KOPT-K1 (cell line): ENCODE measurements around the gene ZFYVE9.
"Not testable (repeated sequence)": the region's sequence is repeated elsewhere in the genome, so short reads cannot be mapped to it uniquely, and the experiment has no call there.

Source experiments
- H3K27ac ChIP-seq: fragments of 200-600 bp; sonication (generic); 2 replicates; pipeline ENCODE4 v1.5.1; 2016; ENCODE audit warnings: antibody characterized with exemption, mild to moderate bottlenecking, low read depth, low read length; ENCODE audit not compliant: poor library complexity, severe bottlenecking
- H3K36me3 ChIP-seq: fragments of 200-600 bp; sonication (generic); 2 replicates; pipeline ENCODE4 v1.5.1; 2017; ENCODE audit warnings: antibody characterized with exemption, mild to moderate bottlenecking, low read length, moderate library complexity; ENCODE audit not compliant: insufficient read depth
- H3K9me3 ChIP-seq: fragments of 200-600 bp; sonication (generic); 2 replicates; pipeline ENCODE4 v1.5.1; 2017; ENCODE audit warnings: antibody characterized with exemption, low read length, mild to moderate bottlenecking; ENCODE audit not compliant: insufficient read depth, poor library complexity, severe bottlenecking

Gene ZFYVE9

DNA sequence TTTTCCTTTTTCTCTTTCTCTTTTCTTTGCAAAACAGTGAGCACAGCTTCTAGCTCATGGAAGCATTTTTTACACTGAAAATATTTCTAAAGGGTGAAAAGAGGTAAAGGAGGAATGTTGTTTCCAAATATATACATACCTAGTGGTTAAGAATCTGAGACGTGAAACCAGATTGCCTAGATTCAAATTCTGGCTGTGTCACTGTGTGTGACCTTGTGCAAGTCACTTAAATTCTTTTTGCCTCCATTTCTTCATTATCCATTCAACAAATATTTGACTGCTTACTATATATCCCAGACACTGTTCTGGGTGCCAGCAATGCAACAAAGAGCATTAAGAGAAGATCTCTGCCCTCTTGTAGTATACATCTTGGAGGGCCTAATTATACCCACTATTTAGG, 53.3 kb downstream of the ZFYVE9 start:
- no peak overlapping the region for H3K27ac ChIP-seq
- no peaks in the 10 kb centered on the region for H3K36me3 ChIP-seq
- peaks cover 10% of the 10 kb centered on the region for H3K9me3 ChIP-seq

DNA sequence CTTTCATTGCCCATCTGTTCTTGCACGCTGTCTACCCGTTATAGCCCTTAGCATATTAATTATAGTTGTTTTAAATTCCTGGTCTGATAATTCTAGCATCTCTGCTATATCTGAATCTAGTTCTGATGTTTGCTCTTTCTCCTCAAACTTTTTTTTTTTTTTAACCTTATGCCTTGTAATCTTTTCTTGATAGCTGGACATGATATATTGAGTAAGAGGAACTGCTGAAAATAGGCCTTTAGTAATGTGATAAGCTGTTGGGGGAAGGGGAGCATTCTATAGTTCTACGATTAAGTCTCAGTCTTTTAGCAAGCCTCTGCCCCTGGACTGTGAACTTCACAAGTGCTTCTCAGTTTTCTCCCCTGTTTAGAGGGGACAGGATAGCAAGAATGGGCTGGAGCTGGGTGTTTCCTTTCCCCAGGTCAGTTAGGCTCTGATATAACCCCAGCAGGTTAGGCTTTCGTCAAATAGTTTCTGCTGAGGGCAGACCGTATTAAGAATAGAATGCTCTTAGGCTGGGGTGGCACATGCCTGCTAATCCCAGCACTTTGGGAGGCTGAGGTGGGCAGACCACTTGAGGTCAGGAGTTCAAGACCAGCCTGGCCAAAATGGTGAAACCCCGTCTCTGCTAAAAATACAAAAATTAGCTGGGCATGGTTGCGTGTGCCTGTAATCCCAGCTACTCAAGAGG, 62.2 kb downstream of the ZFYVE9 start:
- Histone ChIP-seq H3K36me3 (no peaks in the 10 kb centered on the region), H3K27ac (no peak overlapping the region)

DNA sequence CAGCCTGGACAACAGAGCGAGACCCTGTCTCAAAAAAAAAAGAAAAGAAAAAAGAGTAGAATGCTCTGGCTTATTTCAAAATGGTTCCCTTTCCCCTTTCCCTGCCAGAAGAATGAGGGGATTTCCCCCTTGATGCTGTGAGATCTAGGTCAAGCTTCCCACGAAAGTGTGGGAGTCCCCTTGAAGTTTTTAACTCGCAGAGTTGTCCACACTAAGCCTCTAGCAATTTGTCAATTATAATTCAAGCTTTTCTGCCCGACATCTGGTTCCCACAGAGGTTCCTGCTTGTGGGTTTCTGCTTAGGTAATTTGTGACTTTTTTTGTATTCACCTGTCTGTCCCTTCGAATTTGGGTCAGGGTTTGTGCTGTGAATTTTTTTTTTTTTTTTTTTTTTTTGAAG, 62.8 kb downstream of the ZFYVE9 start:
- Histone ChIP-seq H3K27ac (no peak overlapping the region), H3K9me3 (peaks cover 12% of the 10 kb centered on the region), H3K36me3 (no peaks in the 10 kb centered on the region)

More for the DNA sequence above, 62.2 kb downstream of the ZFYVE9 start:
- peaks cover 12% of the 10 kb centered on the region for H3K9me3 ChIP-seq

DNA sequence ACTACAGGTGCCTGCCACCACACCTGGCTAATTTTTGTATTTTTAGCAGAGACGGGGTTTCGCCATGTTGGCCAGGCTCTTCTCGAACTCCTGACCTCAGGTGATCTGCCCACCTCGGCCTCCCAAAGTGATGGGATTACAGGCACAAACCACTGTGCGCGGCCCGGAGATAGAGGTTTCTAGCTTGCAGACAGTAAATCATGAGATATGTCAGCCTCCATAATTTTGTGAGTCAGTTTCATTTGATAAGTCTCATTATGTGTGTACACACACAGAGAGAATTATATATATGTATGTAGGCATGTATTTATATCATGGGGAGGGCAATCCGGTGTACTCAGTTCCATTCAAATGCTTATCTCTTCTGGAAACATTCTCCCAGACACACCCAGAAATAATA, 64.8 kb downstream of the ZFYVE9 start:
- not testable (repeated sequence) for H3K36me3 ChIP-seq, H3K27ac ChIP-seq, H3K9me3 ChIP-seq

DNA sequence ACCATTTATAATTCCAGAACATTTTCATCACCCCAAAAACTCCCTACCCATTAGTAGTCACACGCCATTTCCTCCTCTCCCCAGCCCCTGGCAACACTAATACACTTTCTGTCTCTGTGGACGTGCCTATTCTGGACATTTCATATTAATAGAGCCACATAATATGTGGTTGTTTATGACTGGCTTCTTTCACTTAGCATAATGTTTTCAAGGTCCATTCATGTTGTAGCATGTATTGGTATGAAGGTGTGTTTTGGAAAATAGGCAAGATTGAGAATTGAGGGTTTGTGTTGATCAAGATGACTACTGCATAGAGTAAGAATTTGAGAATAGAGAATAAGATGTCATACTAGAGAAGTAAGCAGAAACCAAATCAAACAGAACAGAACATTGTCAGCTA, 67.5 kb downstream of the ZFYVE9 start:
- H3K36me3 ChIP-seq: no peaks in the 10 kb centered on the region
- H3K9me3 ChIP-seq: no peaks in the 10 kb centered on the region
- no peak overlapping the region for H3K27ac ChIP-seq

DNA sequence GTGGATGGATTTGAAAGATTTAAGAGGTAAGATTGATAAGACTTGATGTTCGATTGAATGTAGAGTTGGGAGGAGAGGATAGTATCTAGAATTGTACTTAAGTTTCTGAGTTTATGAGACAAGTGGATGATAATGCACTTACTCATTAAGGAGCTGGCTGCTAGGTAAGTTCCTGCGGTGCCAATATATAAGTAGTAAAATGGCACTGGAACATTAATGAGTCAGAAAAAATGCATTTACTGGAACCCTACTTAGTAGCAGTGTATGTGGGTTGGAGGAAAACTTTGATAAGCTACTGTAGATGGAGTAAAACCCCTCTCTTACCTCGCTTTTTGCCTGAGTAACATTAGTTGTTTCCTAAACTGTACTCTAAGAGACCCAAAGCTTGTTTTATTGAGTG, 68.2 kb downstream of the ZFYVE9 start:
- Histone ChIP-seq H3K36me3 (no peaks in the 10 kb centered on the region), H3K27ac (no peak overlapping the region)

DNA sequence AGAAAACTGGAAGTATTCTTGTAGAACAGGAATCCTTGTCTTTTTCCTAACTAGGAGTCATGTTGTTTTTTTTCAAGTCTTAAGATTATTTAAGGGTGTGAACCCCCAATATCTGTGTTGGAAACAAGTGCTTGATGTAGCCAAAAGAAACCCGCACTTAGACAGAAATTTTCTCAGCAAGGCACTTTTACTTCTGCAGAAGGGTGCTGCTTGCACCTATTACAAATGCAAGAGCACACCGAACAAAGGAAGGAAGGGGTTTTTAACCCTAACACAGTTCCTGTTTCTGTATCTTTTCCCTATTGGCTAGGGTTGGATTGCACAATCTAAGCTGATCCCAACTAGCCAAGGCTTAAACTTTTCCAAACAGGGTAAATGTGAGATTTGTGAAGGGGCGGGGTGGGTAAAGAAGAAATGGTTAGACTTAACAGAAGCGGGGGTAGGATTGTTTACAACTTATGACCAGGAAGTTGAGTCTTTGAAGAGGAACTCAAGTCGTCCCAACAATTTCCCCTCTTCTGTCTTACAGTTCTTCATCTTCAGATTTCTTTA, 75.1 kb downstream of the ZFYVE9 start:
- Histone ChIP-seq H3K9me3 (peaks cover 34% of the 10 kb centered on the region), H3K36me3 (no peaks in the 10 kb centered on the region)

More for the DNA sequence above, 68.2 kb downstream of the ZFYVE9 start:
- H3K9me3 ChIP-seq: no peaks in the 10 kb centered on the region

DNA sequence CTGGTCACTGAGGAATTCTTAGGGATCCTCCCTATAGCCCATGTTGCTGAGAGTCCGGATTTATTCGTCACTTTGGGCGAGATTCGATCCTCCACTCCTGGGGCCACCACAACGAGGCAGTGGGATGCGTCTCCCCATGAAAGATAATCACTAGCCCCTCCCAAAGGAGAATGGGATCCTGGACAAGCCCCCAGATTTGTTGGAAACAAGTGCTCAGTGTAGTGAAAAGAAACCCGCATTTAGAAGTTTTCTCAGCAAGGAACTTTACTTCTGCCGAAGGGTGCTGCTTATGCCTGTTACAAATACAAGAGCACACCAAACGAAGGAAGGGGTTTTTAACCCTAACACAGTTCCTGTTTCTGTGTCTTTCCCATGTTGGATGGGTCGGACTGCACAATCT, 83.3 kb downstream of the ZFYVE9 start:
- H3K36me3 ChIP-seq: no peaks in the 10 kb centered on the region
- peaks cover 31% of the 10 kb centered on the region for H3K9me3 ChIP-seq
- no peak overlapping the region for H3K27ac ChIP-seq

More for the DNA sequence above, 75.1 kb downstream of the ZFYVE9 start:
- H3K27ac ChIP-seq: no peak overlapping the region

DNA sequence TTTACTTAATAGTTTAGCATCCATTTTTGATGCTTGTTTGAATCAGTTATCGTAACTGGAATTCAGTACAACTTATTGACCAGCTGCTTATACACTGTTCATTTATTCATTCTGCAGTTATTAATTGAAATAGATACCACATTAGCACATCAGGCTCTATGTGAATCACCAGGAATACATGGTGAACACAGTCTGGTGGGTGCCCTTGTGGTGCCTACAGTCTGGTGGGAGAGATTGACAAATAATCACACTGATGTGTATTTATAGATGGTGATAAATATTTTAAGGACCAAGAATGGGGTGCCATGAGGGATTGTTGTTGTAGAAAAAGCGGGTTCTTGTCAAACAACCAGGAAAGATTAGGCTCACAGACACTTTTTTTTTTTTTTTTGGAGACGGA, 87.6 kb downstream of the ZFYVE9 start:
- no peak overlapping the region for H3K27ac ChIP-seq
- H3K36me3 ChIP-seq: no peaks in the 10 kb centered on the region
- peaks cover 16% of the 10 kb centered on the region for H3K9me3 ChIP-seq

DNA sequence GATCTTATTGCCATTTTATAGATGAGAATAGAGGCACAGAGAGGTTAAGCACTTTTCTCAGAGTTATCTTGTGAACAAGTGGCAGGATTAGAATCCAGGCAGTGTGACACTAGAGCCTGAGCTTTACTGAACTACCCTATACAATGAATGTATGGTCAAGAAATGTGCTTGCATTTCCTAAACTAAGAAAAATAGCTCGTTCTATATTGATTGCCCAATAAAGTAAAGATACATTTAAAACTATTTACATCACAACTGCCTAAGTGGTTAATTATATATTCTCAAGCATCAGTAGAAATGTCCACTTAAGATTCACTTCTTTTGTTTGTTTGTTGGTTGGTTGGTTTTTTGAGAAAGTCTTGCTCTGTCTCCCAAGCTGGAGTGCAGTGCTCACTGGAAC, 91.6 kb downstream of the ZFYVE9 start:
- Histone ChIP-seq H3K36me3 (no peaks in the 10 kb centered on the region), H3K27ac (no peak overlapping the region), H3K9me3 (no peaks in the 10 kb centered on the region)

DNA sequence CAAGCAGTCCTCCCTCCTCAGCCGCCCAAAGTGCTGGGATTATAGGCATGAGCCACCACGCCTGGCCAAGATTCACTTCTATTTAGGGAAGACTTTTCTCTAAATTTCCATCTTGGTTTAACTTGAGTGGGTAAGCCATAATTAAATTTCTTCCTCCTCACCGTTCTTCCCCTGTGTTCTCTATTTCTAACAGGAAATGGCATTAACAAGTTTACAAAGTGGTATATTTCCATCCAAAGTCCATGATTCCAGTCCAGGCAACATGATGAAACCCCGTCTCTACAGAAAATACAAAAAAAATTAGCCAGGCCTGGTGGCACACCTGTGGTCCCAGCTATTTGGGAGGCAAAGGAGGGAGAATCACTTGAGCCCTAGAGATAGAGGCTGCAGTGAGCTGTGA, 92.1 kb downstream of the ZFYVE9 start:
- H3K9me3 ChIP-seq: no peaks in the 10 kb centered on the region
- H3K27ac ChIP-seq: no peak overlapping the region
- H3K36me3 ChIP-seq: no peaks in the 10 kb centered on the region

DNA sequence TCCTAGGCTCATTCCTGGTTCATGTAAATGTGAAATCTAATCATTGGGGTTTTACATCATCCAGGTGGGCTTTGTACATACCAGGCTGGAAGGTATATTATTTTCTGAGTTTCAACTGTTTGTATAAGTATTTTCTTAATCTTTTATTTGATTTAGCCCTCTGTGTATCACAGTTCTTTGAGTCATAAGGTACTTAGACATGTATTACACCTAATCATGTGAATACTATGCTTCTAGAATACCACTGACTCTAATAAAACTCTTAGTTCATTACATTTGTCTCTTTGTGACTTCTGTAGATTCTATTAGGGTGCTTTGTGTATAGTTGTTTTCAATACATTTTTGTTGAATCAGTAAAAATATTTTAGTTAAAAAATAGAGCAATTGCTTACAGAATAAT, 92.8 kb downstream of the ZFYVE9 start:
- no peaks in the 10 kb centered on the region for H3K36me3 ChIP-seq
- no peak overlapping the region for H3K27ac ChIP-seq
- no peaks in the 10 kb centered on the region for H3K9me3 ChIP-seq

DNA sequence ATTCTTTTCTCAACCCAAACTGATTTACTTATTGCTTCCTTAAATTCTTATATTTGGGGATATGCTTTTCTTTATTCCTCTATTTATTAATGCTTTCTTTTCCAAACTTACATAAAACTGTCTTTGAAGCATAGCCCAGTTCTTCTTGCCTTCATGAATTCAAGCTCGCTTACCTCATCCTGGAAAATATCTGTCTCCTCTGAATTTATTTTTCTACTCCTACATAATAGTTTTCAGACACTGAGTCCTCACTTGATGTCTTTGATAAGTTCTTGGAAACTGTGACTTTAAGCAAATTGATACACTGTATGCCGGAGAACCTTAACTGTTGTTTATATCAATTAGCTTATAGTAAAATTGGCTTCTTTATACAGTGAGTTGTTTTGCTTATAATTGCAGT, 93.8 kb downstream of the ZFYVE9 start:
- Histone ChIP-seq H3K9me3 (no peaks in the 10 kb centered on the region), H3K36me3 (no peaks in the 10 kb centered on the region), H3K27ac (no peak overlapping the region)

DNA sequence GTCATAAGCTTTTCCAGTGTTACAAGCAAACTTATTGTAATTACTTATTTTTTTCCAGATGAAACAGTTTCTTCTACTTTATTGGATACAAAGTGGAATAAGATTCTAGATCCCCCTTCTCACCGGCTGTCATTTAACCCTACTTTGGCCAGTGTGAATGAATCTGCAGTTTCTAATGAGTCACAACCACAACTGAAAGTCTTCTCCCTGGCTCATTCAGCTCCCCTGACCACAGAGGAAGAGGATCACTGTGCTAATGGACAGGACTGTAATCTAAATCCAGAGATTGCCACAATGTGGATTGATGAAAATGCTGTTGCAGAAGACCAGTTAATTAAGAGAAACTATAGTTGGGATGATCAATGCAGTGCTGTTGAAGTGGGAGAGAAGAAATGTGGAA, 95.5 kb downstream of the ZFYVE9 start:
- Histone ChIP-seq H3K36me3 (no peaks in the 10 kb centered on the region), H3K27ac (no peak overlapping the region), H3K9me3 (no peaks in the 10 kb centered on the region)

DNA sequence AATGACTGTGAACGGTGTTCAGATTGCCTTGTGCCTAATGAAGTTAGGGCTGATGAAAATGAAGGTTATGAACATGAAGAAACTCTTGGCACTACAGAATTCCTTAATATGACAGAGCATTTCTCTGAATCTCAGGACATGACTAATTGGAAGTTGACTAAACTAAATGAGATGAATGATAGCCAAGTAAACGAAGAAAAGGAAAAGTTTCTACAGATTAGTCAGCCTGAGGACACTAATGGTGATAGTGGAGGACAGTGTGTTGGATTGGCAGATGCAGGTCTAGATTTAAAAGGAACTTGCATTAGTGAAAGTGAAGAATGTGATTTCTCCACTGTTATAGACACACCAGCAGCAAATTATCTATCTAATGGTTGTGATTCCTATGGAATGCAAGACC, 96.6 kb downstream of the ZFYVE9 start:
- no peaks in the 10 kb centered on the region for H3K9me3 ChIP-seq
- no peak overlapping the region for H3K27ac ChIP-seq
- no peaks in the 10 kb centered on the region for H3K36me3 ChIP-seq
